Mesothelial cell of epicardium (in vitro differentiated cells): Measurements from ENCODE around the gene SYK. TPM values are rescaled to one million over a fixed set of nuclear protein-coding genes. Genes with fewer than 3 reads are reported as not detected.

Experiments used
- DNase-seq, 2 experiments: peaks; one replicate each; pipeline ENCODE4 v3.0.0; 2021; ENCODE audit warnings: low spot score in 2 of 2; ENCODE audit not compliant: unreplicated experiment in 2 of 2
- H3K27ac Mint-ChIP-seq: 2 replicates; pipeline ENCODE4 v1.8.0; 2021; ENCODE audit warnings: mixed read lengths
- H3K27me3 Mint-ChIP-seq: 2 replicates; pipeline ENCODE4 v1.8.0; 2021; ENCODE audit warnings: low read depth, mixed read lengths
- H3K36me3 Mint-ChIP-seq: 2 replicates; pipeline ENCODE4 v1.8.0; 2021; ENCODE audit warnings: mixed read lengths
- H3K4me1 Mint-ChIP-seq: 2 replicates; pipeline ENCODE4 v1.8.0; 2021; ENCODE audit warnings: mixed read lengths
- H3K4me3 Mint-ChIP-seq: 2 replicates; pipeline ENCODE4 v1.8.0; 2021; ENCODE audit warnings: mild to moderate bottlenecking, moderate library complexity, mixed read lengths
- H3K9me3 Mint-ChIP-seq: 2 replicates; pipeline ENCODE4 v1.8.0; 2021; ENCODE audit warnings: mixed read lengths
- CTCF ChIP-seq: fragments of 200-600 bp; sonication (generic); IDR thresholded peaks from one replicate; pipeline ENCODE4 v1.5.0; 2021; ENCODE audit warnings: antibody characterized with exemption; ENCODE audit not compliant: unreplicated experiment
- total RNA-seq: library from RNA; stranded (reverse); gene quantifications from 3 replicates; pipeline ENCODE4 v1.2.1, GENCODE V29; 2021

Gene SYK
- total RNA-seq, 1 donor from 2014 or later, result 3.8 TPM

- TF ChIP-seq CTCF, result no peak
- no peaks in the 10 kb centered on the region for H3K36me3 Mint-ChIP-seq
- peaks cover 48% of the 10 kb centered on the region for H3K9me3 Mint-ChIP-seq
- H3K27ac Mint-ChIP-seq, result no peak overlapping the region
- H3K4me3 Mint-ChIP-seq, result no peak overlapping the region
- no peak for DNase-seq
- no peaks in the 10 kb centered on the region for H3K27me3 Mint-ChIP-seq
- no peaks in the 10 kb centered on the region for H3K4me1 Mint-ChIP-seq
Observed at GRCh38 chr9:90770182-90770738, 31.4 kb upstream of the SYK start.

GRCh38 chr9:90770927-90771326, 30.7 kb upstream of the SYK start:
- no peak for TF ChIP-seq CTCF
- H3K4me3 Mint-ChIP-seq, result no peak overlapping the region
- H3K4me1 Mint-ChIP-seq, result no peaks in the 10 kb centered on the region
- peaks cover 41% of the 10 kb centered on the region for H3K9me3 Mint-ChIP-seq
- DNase-seq, result no peak
- H3K36me3 Mint-ChIP-seq, result no peaks in the 10 kb centered on the region
- H3K27ac Mint-ChIP-seq, result no peak overlapping the region
- no peaks in the 10 kb centered on the region for H3K27me3 Mint-ChIP-seq

- H3K27ac Mint-ChIP-seq, result no peak overlapping the region
- no peak for TF ChIP-seq CTCF
- H3K9me3 Mint-ChIP-seq, result peaks cover 27% of the 10 kb centered on the region
- no peaks in the 10 kb centered on the region for H3K36me3 Mint-ChIP-seq
- H3K27me3 Mint-ChIP-seq, result no peaks in the 10 kb centered on the region
- no peaks in the 10 kb centered on the region for H3K4me1 Mint-ChIP-seq
- no peak for DNase-seq
- no peak overlapping the region for H3K4me3 Mint-ChIP-seq
Observed at GRCh38 chr9:90772386-90772785, 29.2 kb upstream of the SYK start.

- no peak overlapping the region for H3K4me3 Mint-ChIP-seq
- H3K4me1 Mint-ChIP-seq, result no peaks in the 10 kb centered on the region
- H3K27me3 Mint-ChIP-seq, result no peaks in the 10 kb centered on the region
- no peak for DNase-seq
- H3K36me3 Mint-ChIP-seq, result no peaks in the 10 kb centered on the region
- H3K27ac Mint-ChIP-seq, result no peak overlapping the region
- TF ChIP-seq CTCF, result no peak
- peaks cover 16% of the 10 kb centered on the region for H3K9me3 Mint-ChIP-seq
Observed at GRCh38 chr9:90773617-90774016, 28.0 kb upstream of the SYK start.

- Mint-ChIP-seq H3K4me3 (no peak overlapping the region), H3K27me3 (no peaks in the 10 kb centered on the region)
Observed at GRCh38 chr9:90774071-90774470, 27.5 kb upstream of the SYK start.

More at GRCh38 chr9:90774071-90774470, 27.5 kb upstream of the SYK start:
- no peak overlapping the region for H3K27ac Mint-ChIP-seq
- TF ChIP-seq CTCF, result no peak
- DNase-seq, result no peak
- H3K9me3 Mint-ChIP-seq, result peaks cover 15% of the 10 kb centered on the region
- no peaks in the 10 kb centered on the region for H3K36me3 Mint-ChIP-seq
- H3K4me1 Mint-ChIP-seq, result no peaks in the 10 kb centered on the region
